Lung (tissue), 12 donors: Measurements from ENCODE around the gene VGLL4. TPM values are rescaled to one million over a fixed set of nuclear protein-coding genes. Genes with fewer than 3 reads are reported as not detected.
A peak's percentile ranks its signal among the peaks of the same experiment; 100 is the strongest.
"Not testable (repeated sequence)": the region's sequence is repeated elsewhere in the genome, so short reads cannot be mapped to it uniquely, and the experiment has no call there.

Experiments
- ATAC-seq: fragments of 200-7000 bp; cut with Tn5 transposase; one replicate; pipeline ENCODE4 v1.9.1; 2020; ENCODE audit warnings: moderate number of reproducible peaks; ENCODE audit not compliant: insufficient read depth, low FRiP score
- DNase-seq, 3 donors: peaks; one replicate each; pipeline ENCODE4 v3.0.0-alpha.2; 2013 to 2017
- H3K27ac ChIP-seq, 2 donors: one replicate each; pipeline ENCODE4 v1.5.1; 2013; ENCODE audit warnings: mild to moderate bottlenecking in 2 of 2, moderate library complexity in 2 of 2, control low read depth in 1 of 2, inconsistent platforms in 1 of 2, low read depth in 1 of 2, low read length in 1 of 2
- H3K27me3 ChIP-seq, 3 donors: one replicate each; pipeline ENCODE4 v1.5.1; 2013; ENCODE audit warnings: low read length in 2 of 3; ENCODE audit not compliant: control insufficient read depth in 3 of 3, insufficient read depth in 3 of 3
- H3K36me3 ChIP-seq, 4 donors: one replicate each; pipeline ENCODE4 v1.5.1; 2013; ENCODE audit warnings: low read length in 4 of 4, mild to moderate bottlenecking in 1 of 4, moderate library complexity in 1 of 4; ENCODE audit not compliant: control insufficient read depth in 4 of 4, insufficient read depth in 4 of 4
- H3K4me1 ChIP-seq, 5 donors: one replicate each; pipeline ENCODE4 v1.5.1; 2013; ENCODE audit warnings: low read length in 5 of 5, mild to moderate bottlenecking in 2 of 5, moderate library complexity in 1 of 5; ENCODE audit not compliant: control insufficient read depth in 5 of 5, insufficient read depth in 5 of 5
- H3K4me3 ChIP-seq: one replicate; pipeline ENCODE4 v1.5.1; 2013; ENCODE audit warnings: mild to moderate bottlenecking, control low read depth, moderate library complexity
- H3K9ac ChIP-seq, 2 donors: one replicate each; pipeline ENCODE4 v1.5.1; 2013; ENCODE audit warnings: low read length in 2 of 2, control low read depth in 1 of 2; ENCODE audit not compliant: insufficient read depth in 1 of 2
- H3K9me3 ChIP-seq, 4 donors: one replicate each; pipeline ENCODE4 v1.5.1; 2013; ENCODE audit warnings: low read length in 3 of 4, mild to moderate bottlenecking in 1 of 4, moderate library complexity in 1 of 4; ENCODE audit not compliant: control insufficient read depth in 4 of 4, insufficient read depth in 3 of 4
- WGBS, 2 donors: extraction: QIAGEN DNeasy Blood & Tissue Kit; methylation state at CpG; one replicate each; pipeline ENCODE4 v1.1.7; 2013; 5-methylcytosine and 5-hydroxymethylcytosine counted together
- polyA plus RNA-seq, 2 donors: library from polyadenylated mRNA; stranded (reverse); fragments of 200-250 nt; gene quantifications; one replicate each; pipeline ENCODE4 v1.2.1, GENCODE V29; 2013
- total RNA-seq, 2 donors: library from RNA; depleted of rRNA in 1 of 2; stranded (reverse); fragments of >200 nt in 1 of 2; gene quantifications; one replicate each; pipeline ENCODE4 v1.2.1, GENCODE V29; 2014 to 2021
- TF ChIP-seq, protein P1 (sequence below): IDR thresholded peaks from 2 replicates; pipeline ENCODE4 v1.5.1; 2012; ENCODE audit warnings: mild to moderate bottlenecking; ENCODE audit errors: control extremely low read depth, extremely low read depth
- donor health status: control.
- donor health status: control.
- donor health status: Bipolar disorder and iron deficiency.
- donor health status: healthy.
- donor health status: DM: yes; HTN: yes; CAD: no.

VGLL4 gene
- total and polyA plus RNA-seq, 4 donors: 30.5 to 94.1 (median 39.3) TPM

DNA sequence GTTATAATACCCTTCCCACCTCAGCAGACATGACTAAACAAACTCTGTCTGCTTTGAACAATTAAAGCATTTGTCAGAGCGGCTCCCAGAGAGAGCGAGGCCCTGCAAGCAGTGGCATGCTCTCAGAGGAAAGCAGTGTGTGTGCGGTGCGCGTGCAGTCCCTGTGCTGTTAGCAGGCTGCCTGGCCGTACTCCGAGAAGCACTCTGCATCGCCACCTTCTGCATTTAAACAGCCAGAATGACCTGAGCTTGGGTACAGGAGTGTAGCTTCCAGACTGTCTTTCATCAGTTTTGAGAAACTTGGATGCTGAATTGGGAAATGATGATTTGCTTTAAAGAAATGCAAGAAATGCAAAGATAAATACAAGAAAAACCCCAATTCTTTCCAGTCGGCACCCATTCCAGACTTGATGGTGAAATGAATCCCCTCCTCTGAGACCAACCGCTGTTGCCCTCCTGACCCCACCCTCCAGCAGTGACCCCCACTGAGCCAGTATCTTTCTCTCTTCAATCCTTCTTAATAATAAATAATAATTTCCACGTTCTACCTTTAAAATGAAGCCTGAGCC, 113.5 kb downstream of the VGLL4 start:
- 84 to 88% methylated on average over 11 of the region's 11 CpGs for WGBS, 2 donors
- Histone ChIP-seq H3K9ac (no peak overlapping the region), H3K27me3 (no peaks in the 10 kb centered on the region), H3K9me3 (no peaks in the 10 kb centered on the region), H3K4me3 (no peak overlapping the region), H3K27ac (no peak overlapping the region), H3K36me3 (no peaks in the 10 kb centered on the region), H3K4me1 (peaks cover 0 to 34% (median 0%) of the 10 kb centered on the region in 5 donors)
- TF ChIP-seq, protein P1, sequence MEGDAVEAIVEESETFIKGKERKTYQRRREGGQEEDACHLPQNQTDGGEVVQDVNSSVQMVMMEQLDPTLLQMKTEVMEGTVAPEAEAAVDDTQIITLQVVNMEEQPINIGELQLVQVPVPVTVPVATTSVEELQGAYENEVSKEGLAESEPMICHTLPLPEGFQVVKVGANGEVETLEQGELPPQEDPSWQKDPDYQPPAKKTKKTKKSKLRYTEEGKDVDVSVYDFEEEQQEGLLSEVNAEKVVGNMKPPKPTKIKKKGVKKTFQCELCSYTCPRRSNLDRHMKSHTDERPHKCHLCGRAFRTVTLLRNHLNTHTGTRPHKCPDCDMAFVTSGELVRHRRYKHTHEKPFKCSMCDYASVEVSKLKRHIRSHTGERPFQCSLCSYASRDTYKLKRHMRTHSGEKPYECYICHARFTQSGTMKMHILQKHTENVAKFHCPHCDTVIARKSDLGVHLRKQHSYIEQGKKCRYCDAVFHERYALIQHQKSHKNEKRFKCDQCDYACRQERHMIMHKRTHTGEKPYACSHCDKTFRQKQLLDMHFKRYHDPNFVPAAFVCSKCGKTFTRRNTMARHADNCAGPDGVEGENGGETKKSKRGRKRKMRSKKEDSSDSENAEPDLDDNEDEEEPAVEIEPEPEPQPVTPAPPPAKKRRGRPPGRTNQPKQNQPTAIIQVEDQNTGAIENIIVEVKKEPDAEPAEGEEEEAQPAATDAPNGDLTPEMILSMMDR: no peak
- no peak for ATAC-seq
- DNase-seq: peak; percentile 68 to 85 (median 77)

DNA sequence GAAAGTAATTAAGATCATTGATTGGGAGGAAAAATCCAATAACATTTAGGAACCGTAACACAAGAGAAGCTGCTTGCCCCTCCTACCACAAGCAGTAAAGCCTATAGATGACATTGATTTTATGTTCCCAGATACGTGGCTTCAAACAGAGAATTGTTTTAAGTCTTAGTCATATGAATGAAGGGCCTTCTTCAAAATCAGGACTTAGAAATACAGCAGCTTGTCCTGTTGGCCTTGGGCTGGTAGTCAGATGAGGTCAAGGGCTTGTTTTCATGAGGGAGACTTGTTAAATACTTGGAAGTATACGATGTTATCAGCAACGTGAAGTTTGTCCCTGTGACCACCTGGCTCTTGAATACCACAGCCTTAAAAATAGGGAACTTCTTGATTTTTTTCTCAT, 114.4 kb downstream of the VGLL4 start:
- ATAC-seq: no peak
- no peak overlapping the region for H3K9ac ChIP-seq

DNA sequence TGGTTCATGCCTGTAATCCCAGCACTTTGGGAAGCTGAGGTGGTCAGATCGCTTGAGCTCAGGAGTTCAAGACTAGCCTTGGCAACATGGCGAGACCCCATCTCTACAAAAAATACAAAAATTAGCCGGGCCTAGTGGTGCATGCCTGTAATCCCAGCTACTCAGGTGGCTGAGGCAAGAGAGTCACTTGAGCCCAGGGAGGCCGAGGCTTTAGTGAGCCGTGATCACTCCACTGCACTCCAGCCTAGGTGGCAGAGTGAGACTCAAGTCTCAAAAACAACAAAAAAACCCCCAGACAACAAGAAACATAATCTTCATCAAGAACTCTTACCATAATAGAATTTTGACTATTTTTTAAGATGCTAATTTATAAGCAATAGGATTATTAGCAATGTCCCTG, 117.6 kb downstream of the VGLL4 start:
- not testable (repeated sequence) for H3K27me3 ChIP-seq, H3K9me3 ChIP-seq, H3K4me1 ChIP-seq, H3K9ac ChIP-seq, H3K36me3 ChIP-seq, DNase-seq, H3K27ac ChIP-seq, ATAC-seq, H3K4me3 ChIP-seq
- WGBS, 2 donors: 98% methylated on average over 5 of the region's 5 CpGs

More for the DNA sequence above, 114.4 kb downstream of the VGLL4 start:
- no peak for DNase-seq
- H3K27me3 ChIP-seq: no peaks in the 10 kb centered on the region
- H3K27ac ChIP-seq: no peak overlapping the region
- no peaks in the 10 kb centered on the region for H3K36me3 ChIP-seq
- TF ChIP-seq, protein P1: no peak
- no peak overlapping the region for H3K4me3 ChIP-seq
- 77 to 86% methylated on average over 4 of the region's 4 CpGs for WGBS, 2 donors
- no peaks in the 10 kb centered on the region for H3K9me3 ChIP-seq
- H3K4me1 ChIP-seq: peaks cover 0 to 25% (median 0%) of the 10 kb centered on the region in 5 donors

DNA sequence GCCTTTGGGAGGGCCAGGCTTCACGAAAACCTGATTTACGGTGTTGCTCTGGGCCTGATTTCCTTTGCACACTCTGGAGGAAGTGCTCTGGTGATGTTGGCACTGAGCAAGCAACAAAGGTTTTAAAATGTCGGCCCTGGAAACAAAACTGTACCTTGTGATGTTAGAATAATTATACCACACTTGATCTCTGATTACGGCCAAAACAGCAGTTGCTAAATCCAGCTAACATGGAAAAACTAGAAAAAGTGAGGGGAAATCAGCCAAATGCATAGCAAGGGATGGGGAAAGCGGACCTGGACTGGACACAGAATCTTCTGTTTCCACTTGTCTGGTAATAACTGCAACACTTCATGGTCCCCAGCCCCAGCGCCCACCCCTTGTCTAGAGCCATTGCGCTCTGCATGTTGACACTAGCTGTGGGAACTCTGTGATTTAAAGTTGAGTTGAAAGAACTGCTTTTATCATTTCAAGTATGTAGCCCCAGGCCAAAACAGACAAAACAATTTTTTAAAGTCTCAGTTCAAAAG, 120.1 kb downstream of the VGLL4 start:
- TF ChIP-seq, protein P1: no peak
- Histone ChIP-seq H3K4me3 (no peak overlapping the region), H3K36me3 (no peaks in the 10 kb centered on the region), H3K27ac (no peak overlapping the region), H3K9me3 (no peaks in the 10 kb centered on the region), H3K9ac (no peak overlapping the region), H3K4me1 (peaks cover 0 to 5% (median 1%) of the 10 kb centered on the region in 5 donors), H3K27me3 (no peaks in the 10 kb centered on the region)
- DNase-seq: peak in 1 of 3 donors; percentile 52
- WGBS, 2 donors: 68 to 69% methylated on average over 7 of the region's 7 CpGs
- ATAC-seq: no peak
